T-cell (primary cell): ENCODE data around the gene MYLK4. TPM values are rescaled to one million over a fixed set of nuclear protein-coding genes. Genes with fewer than 3 reads are reported as not detected.

Experiments used
- ATAC-seq, 4 experiments: fragments of 200-7000 bp in 3 of 4; fragments of 150-1000 bp in 1 of 4; cut with Tn5 transposase; replicated peaks in 1 of 4; 1 replicate in 3 of 4; 2 replicates in 1 of 4; pipeline ENCODE4 v1.10.0; 2021; ENCODE audit warnings: moderate library complexity in 3 of 4, mild to moderate bottlenecking in 2 of 4, moderate number of reproducible peaks in 1 of 4
- CTCF ChIA-PET, 2 donors: fragments of 300-600 bp; sonication (Branson Sonifier 250); formaldehyde crosslinking; loops; one replicate each; lab custom pipeline; 2022; ENCODE audit warnings: antibody characterized with exemption in 2 of 2; lab: Charles Lee
- POLR2A ChIA-PET, 2 donors: fragments of 300-600 bp; sonication (Branson Sonifier 250); formaldehyde crosslinking; loops; one replicate each; lab custom pipeline; 2022; ENCODE audit warnings: antibody characterized with exemption in 2 of 2; lab: Charles Lee
- DNase-seq, 35 experiments: peaks; one replicate each; pipeline versions ENCODE4 v3.0.0 to v3.0.0-alpha.2; 2013 to 2023
- H3K27ac ChIP-seq: one replicate; pipeline ENCODE4 v1.5.1; 2013; ENCODE audit warnings: low read length
- H3K27me3 ChIP-seq, 2 experiments: replicated peaks in 1 of 2; 1 replicate in 1 of 2; 2 replicates in 1 of 2; pipeline versions ENCODE4 v1.6.1 to v1.7.0; 2013; ENCODE audit warnings: low read length in 1 of 2, mixed read lengths in 1 of 2; ENCODE audit not compliant: control insufficient read depth in 2 of 2, insufficient read depth in 2 of 2; ENCODE audit errors: extremely low read depth in 1 of 2
- H3K36me3 ChIP-seq, 2 donors: 1 replicate in 1 of 2; 2 replicates in 1 of 2; pipeline versions ENCODE4 v1.6.1 to v1.7.0; 2013; ENCODE audit warnings: low read length in 1 of 2; ENCODE audit not compliant: control insufficient read depth in 2 of 2, insufficient read depth in 1 of 2; ENCODE audit errors: extremely low read depth in 1 of 2
- H3K4me1 ChIP-seq, 2 experiments: 1 replicate in 1 of 2; 2 replicates in 1 of 2; pipeline versions ENCODE4 v1.6.1 to v1.7.0; 2013; ENCODE audit warnings: low read length in 2 of 2, mixed read lengths in 1 of 2; ENCODE audit not compliant: insufficient read depth in 2 of 2, control insufficient read depth in 1 of 2; ENCODE audit errors: extremely low read depth in 1 of 2
- H3K4me3 ChIP-seq, 2 donors: 1 replicate in 1 of 2; 2 replicates in 1 of 2; pipeline versions ENCODE4 v1.5.1 to v1.7.0; 2013; ENCODE audit warnings: mild to moderate bottlenecking in 2 of 2, low read length in 1 of 2, moderate library complexity in 1 of 2; ENCODE audit not compliant: control insufficient read depth in 1 of 2; ENCODE audit errors: extremely low read depth in 1 of 2
- H3K9me3 ChIP-seq: 2 replicates; pipeline ENCODE4 v1.7.0; 2013
- H3K27ac Mint-ChIP-seq, 2 donors: one replicate each; pipeline ENCODE4 v1.8.0; 2020 to 2021; ENCODE audit warnings: mild to moderate bottlenecking in 2 of 2, mixed read lengths in 2 of 2
- H3K27me3 Mint-ChIP-seq, 2 donors: one replicate each; pipeline ENCODE4 v1.8.0; 2021 to 2022; ENCODE audit warnings: mixed read lengths in 2 of 2
- H3K36me3 Mint-ChIP-seq: one replicate; pipeline ENCODE4 v1.8.0; 2021; ENCODE audit warnings: mixed read lengths
- H3K4me1 Mint-ChIP-seq, 3 donors: one replicate each; pipeline ENCODE4 v1.8.0; 2020 to 2022; ENCODE audit warnings: mixed read lengths in 3 of 3, mild to moderate bottlenecking in 1 of 3
- H3K4me3 Mint-ChIP-seq, 3 donors: one replicate each; pipeline ENCODE4 v1.8.0; 2020 to 2022; ENCODE audit warnings: mild to moderate bottlenecking in 3 of 3, mixed read lengths in 3 of 3, moderate library complexity in 3 of 3
- H3K9me3 Mint-ChIP-seq, 3 donors: one replicate each; pipeline ENCODE4 v1.8.0; 2020 to 2022; ENCODE audit warnings: mixed read lengths in 3 of 3
- WGBS: methylation state at CpG from one replicate; pipeline ENCODE4 v1.1.5; 2013; ENCODE audit warnings: missing lambda C conversion rate; ENCODE audit not compliant: insufficient coverage; 5-methylcytosine and 5-hydroxymethylcytosine counted together
- total RNA-seq, 35 experiments: library from RNA in 6 of 35; stranded (reverse) in 6 of 35; fragments of 120-200 nt in 1 of 35; gene quantifications; one replicate each; pipeline versions ENCODE4 v1.2.1 to v1.2.4 and lab custom pipeline; 2013 to 2026

MYLK4 gene
- total RNA-seq, 5 donors from 2014 or later (not counting 1 experiment from before 2014, with no cell fraction given), result 0.58 to 1.4 (median 1.0) TPM

GRCh38 chr6:2614155-2614554 lies 136.6 kb downstream of the MYLK4 start:
- ChIA-PET POLR2A (no interaction called here), CTCF (no interaction called here)
- H3K27me3 Mint-ChIP-seq, result peaks cover 29 to 32% of the 10 kb centered on the region in 2 donors
- DNase-seq (no peak), ATAC-seq (no peak)
- H3K9me3 Mint-ChIP-seq, result peaks cover 0 to 6% (median 0%) of the 10 kb centered on the region in 3 donors
- no peaks in the 10 kb centered on the region for H3K36me3 Mint-ChIP-seq
- no peaks in the 10 kb centered on the region for H3K9me3 ChIP-seq
- H3K4me1 Mint-ChIP-seq, result no peaks in the 10 kb centered on the region
- H3K27me3 ChIP-seq, result peaks cover 0 to 10% of the 10 kb centered on the region in 2 experiments
- H3K36me3 ChIP-seq, result no peaks in the 10 kb centered on the region
- no peak overlapping the region for H3K4me3 ChIP-seq
- H3K4me3 Mint-ChIP-seq, result no peak overlapping the region
- 79% methylated on average over 4 of the region's 6 CpGs for WGBS
- H3K27ac Mint-ChIP-seq, result no peak overlapping the region
- H3K4me1 ChIP-seq, result no peaks in the 10 kb centered on the region
- H3K27ac ChIP-seq, result no peak overlapping the region

Other genes with a start within 250 kb of the MYLK4 start
- gene WRNIP1, start 14.5 kb upstream of the MYLK4 start, total RNA-seq, result 10 to 100 TPM; 30.1 to 46.1 (median 41.1) TPM
- gene SERPINB1, start 90.9 kb upstream of the MYLK4 start, total RNA-seq, result 10 to 100 TPM; 40.3 to 60.9 (median 50.7) TPM
- 10 to 100 TPM; 43.2 to 57.2 (median 47.1) TPM for gene SERPINB9, start 152.4 kb upstream of the MYLK4 start, total RNA-seq
- 10 to 100 TPM; 30.0 to 49.0 (median 38.0) TPM for gene SERPINB6, start 220.6 kb upstream of the MYLK4 start, total RNA-seq
- 10 to 100 TPM in 4 of 5 donors, 1 to 10 TPM in 1; 9.1 to 54.6 (median 33.0) TPM for gene NQO2, start 249.0 kb upstream of the MYLK4 start, total RNA-seq